Measurements from ENCODE around the gene CFAP73.
"Not testable (repeated sequence)": the region's sequence is repeated elsewhere in the genome, so short reads cannot be mapped to it uniquely, and the experiment has no call there.

CFAP73 gene

DNA sequence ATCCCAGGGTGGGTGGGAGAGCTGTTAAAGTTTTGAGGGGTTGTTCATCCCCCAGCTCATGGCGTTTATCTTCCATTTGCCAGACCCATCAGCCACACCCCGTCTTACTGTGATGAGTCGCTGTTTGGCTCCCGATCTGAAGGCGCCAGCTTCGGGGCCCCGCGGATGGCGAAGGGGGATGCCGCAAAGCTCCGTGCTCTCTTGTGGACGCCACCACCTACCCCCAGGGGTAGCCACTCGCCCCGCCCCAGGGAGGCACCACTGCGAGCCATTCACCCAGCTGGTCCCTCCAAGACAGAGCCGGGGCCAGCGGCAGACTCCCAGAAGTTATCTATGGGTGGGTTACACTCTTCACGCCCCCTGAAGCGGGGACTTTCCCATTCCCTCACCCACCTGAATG lies 41.7 kb downstream of the CFAP73 start:
- DNase-seq (ENCODE audit: low read depth): no peak

DNA sequence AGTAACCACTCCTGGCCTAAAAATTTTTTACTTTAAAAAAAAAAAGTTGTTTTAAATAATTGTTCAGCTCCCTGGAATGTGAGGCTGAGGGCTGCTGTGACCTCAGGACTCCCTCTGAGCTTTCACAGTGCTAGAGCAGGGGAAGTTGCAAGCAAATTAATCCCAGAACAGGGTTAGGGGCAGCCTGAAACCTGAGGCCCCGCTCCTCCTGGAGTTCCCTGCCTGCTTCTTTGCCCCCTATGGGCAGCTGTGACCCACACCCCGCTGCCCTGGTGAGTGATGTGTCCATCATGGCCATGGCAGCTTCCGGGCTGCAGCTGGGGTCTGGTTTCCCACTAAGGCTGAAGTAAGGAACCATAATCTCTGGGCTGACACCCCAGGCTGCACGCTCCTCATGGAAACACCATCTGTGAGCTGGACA lies 45.5 kb downstream of the CFAP73 start:
- no peak for DNase-seq (ENCODE audit: low read depth)

DNA sequence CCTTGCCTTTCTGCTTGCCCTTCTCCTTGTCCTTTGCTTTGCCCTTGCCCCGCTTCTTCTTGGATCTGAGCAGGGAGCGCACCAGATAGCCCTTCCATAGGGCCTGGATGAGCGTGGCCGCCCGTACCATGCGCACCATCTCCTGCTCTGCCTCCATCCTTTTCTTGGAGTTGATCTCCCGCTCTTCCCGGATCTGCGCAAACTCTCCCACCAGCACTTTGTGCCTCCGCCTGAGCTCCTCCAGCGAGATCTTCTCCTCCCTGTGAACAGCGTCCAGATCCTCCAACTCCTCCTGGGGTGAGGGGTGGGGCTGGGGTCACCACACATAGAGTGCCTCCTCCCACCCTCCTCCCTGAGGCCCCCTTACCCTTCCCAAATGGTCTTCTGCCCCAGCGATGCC lies 46.1 kb downstream of the CFAP73 start:
- no peak for DNase-seq (ENCODE audit: low read depth)

DNA sequence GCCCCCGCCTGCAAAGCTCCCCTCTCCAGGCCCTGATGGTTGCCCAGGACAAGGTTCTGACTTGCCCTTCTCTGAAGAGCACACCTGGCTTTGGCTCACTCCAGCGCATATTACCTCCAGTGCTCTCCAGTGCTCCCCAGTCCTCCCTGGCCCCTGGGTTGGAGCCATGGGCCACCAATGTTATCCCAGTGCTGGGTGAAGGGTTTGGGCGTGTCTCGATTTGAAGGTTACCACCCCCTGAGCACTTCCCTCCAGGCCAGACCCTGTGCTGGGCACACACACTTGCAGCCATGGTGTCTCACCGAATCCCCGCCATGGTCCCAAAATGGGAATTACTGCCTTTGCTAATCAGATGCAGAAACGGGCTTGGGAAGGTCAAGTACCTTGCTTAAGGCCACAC lies 47.1 kb downstream of the CFAP73 start:
- DNase-seq (ENCODE audit: low read depth): no peak

DNA sequence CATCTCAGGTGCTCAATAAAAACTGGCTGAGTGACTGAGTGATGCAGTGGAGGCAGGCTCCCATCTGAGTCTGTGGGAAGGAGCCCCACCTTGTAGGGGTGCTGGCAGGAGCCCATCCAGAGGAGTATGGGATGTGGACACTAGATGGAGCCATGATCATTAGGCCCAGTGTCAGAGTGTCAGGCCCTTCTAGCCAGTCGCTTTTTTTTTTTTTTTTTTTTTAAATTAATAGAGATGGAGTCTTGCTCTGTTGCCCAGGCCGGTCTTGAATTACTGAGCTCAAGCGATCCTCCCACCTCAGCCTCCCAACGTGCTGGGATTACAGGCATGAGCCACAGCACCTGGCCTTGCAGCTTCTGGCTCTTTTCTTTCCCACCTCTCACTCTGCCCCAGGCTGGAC lies 47.5 kb downstream of the CFAP73 start:
- peak; percentile 66 for DNase-seq (ENCODE audit: low read depth)

DNA sequence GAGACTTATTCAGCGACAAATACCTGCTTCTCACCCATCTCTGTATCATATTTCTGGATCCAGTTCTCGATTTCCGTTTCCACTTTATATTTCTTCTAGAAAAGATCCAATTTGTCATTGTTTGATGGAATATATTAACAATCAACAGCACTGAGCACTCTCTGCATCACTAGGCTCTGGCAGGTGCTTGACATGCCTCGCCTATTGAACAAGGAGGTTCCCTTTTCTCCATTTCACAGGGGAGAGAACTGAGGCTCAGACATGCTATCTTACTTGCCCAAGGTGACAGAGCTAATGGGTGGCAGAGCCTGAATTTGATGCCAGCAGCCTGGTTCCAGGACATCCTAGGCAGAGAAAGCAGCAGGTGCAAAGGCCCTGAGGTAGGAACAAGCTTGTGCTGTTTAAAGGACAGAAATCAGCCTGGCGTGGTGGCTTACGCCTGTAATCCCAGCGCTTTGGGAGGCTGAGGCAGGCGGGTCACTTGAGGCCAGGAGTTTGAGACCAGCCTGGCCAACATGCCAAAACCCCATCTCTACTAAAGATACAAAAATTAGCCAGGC lies 48.1 kb downstream of the CFAP73 start:
- DNase-seq (ENCODE audit: low read depth): no peak

DNA sequence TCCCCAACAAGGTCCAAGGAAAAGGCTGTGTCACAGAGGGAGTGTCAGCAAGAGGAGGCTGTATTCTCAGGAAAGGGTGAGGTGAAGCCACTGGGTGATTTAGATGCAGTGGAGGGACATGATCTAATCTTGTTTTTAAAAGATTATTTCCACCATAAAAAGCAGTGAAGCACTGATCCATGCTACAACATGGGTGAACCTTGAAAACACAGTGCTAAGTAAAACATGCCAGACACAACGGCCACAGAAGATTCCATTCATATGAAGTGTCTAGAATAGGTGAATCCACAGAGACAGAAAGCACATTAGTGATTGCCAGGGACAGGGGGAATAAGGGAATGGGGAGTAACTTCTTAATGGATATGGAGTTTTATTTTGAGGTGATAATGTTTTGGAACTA lies 48.8 kb downstream of the CFAP73 start:
- DNase-seq (ENCODE audit: low read depth): no peak

DNA sequence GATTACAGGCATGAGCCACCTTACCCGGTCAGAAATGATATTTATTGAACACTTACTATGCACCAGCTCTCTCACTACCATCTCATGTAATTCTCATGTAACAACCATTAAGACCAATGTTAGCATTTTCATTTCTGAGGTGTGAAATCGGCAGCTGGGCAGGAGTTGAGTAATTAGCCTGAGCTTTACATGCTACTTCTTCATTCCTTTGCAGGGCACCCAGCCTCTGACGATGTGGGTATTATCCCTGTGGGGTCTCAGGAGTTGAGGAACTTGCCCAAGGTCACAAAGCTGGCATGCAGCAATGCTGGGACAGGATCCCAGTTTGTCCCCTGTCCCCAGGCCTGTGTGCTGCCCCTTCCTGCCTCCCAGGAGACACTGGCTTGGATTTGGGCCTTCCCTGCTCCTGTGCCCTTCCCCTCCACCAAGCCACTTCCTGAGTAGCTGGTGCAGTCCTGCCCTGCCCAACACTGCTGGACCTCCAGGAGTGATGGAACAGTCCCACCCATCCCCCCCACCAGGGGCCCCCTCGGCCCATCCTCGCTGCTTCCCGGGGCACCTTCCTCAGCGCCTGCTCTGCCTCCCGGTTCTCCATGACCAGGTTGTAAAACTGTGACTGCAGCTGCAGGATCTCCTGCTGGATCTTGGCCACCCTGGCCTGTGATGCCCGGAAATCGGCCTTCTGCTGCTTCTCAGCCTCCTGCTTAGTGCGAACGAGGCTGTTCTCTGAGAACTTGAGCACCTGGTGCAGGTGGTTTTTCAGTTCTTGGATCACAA lies 50.7 kb downstream of the CFAP73 start:
- no peak for DNase-seq (ENCODE audit: low read depth)

DNA sequence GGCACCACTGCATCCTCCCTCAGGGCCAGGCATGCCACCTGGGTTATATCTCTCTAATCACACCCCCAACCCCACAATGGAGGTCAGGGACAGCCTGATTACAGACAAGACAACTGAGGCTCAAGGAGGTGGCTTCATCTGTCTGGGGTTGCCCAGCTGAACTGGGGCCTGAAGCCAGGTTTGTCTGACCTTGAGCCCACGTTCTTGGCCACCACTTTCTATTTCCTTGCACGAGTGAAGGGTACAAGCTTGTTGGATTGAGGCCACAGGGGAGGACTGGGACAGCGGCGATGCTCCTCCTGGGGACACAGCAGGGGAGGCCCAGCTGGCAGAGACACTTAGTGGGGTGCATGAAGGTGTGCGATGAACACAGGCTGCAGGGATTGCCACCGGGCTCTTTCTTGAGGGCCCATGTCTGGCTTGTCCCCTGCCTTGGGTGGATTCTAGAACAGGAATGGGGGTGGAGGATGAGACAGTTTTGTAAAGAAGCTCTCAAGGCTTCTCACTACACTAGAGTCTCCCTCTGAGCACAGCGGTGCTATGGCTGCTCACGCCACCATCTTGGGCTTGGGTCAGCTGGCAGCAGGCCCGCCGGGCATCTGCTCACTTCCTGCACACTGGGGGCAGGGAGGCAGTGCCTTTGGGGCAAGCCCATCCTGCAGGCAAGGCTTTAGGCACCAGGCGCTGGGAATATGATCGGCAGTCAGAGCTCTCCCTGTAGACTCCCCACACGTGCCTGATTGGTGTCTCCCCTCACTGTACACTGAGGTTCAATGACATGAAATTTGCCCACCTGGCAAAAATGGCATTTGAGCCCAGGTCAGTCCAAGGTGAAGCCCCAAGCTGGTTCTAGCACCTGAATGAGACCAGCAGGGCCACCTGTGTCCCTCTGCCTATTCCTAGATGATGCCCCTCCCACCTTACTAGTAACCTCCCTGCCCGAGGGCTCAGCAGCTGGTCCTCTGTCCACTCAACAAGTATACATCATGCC lies 52.0 kb downstream of the CFAP73 start:
- DNase-seq (ENCODE audit: low read depth): no peak

DNA sequence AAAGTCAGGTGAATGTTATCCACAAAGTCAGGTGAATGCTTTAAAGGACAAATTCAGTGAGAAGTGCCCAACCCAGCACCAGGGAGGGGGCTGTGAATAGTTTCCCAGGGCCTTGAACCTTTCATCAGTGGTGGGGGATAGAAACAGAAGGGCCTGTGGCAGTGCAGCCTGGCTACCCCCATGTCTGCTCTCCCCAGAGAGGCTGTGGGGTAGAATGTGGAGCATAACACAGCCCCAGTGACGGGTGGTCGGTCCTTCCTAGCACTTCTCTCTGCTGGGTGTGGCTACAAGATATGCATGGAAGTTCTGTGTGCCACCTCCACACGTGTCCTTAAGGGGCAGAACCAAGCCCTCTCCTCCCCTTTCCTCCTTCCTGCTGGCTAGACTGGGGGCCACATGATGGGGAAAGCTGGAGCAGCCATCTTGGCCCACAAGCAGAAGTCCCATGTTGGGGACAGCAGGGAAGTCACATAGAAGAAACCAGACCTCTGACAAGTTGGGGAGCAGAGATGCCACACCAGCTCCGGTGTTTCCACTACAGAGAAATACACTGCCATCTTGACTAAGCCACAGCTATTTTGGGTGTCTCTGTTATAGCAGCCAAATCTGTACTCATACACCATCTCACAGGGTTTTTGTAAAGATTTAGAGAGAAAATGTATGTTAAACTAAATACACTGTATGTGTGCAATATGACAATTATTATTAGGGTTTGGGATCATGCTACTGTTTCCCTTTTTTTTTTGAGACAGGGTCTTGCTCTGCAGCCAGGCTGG lies 53.0 kb downstream of the CFAP73 start:
- DNase-seq (ENCODE audit: low read depth): no peak

DNA sequence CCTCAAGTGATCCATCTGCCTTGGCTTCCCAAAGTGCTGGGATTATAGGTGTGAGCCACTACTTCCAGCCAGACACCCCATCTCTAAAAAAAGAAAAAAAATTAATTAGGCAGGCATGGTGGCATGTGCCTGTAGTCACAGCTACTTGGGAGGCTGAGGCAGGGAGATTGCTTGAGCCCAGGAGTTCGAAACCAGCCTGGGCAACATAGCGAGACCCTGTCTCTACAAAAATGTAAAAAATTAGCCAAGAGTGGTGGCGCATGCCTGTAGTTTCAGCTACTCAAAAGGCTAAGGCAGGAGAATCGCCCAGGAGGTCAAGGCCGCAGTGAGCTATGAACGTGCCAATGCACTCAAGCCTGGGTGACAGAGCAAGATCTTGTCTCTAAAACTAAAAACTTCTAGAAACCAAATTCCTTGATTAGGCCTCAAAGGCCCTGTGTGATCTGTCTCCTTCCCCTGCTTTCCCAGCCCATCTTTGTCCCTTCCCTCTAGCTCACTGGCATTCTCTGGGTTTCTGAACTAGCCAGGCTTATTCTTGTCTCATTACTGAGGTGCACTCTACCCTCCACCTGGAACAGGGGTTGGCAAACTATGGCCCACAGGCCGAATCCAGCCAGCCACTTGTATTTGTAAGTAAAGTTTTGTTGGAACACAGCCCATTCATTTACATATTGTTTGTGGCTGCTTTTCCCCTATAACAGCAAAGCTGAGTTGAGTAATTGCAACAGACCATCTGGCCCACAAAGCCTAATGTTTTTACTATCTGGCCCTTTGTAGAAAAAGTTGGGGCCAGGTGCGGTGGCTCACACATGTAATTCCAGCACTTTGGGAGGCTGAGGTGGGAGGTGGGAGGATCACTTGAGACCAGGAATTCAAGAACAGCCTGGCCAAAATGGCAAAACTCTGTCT lies 54.6 kb downstream of the CFAP73 start:
- no peak for DNase-seq (ENCODE audit: low read depth)

DNA sequence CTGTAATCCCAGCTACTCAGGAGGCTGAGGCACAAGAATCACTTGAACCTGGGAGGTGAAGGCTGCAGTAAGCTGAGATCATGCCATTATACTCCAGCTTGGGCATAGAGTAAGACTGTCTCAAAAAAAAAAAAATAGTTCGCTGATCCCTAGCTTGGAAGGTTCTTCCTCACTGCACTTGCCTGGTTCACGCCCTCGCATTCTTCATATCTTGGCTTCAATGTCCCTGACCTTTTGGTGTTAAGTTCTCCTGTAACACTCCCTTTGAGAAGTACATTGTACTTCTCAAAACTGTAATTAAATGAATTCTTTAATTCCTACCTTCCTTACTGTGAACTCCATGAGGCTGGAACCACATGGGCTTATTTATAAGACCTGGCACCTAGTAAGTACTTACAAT lies 55.3 kb downstream of the CFAP73 start:
- DNase-seq (ENCODE audit: low read depth): no peak

DNA sequence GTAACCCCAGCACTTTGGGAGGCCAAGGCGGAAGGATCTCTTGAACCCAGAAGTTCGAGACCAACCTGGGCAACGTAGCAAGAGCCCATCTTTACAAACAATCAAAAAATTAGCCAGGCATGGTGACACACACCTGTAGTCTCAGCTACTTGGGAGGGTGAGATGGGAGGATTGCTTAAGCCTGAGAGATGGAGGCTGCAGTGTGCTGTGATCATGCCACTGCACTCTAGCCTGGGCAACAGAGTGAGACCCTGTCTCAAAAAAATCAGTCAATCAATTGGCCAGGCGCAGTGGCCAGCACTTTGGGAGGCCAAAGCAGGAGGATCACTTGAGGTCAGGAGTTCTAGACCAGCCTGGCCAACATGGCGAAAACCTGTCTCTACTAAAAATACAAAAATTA lies 57.3 kb downstream of the CFAP73 start:
- not testable (repeated sequence) for DNase-seq (ENCODE audit: low read depth)

DNA sequence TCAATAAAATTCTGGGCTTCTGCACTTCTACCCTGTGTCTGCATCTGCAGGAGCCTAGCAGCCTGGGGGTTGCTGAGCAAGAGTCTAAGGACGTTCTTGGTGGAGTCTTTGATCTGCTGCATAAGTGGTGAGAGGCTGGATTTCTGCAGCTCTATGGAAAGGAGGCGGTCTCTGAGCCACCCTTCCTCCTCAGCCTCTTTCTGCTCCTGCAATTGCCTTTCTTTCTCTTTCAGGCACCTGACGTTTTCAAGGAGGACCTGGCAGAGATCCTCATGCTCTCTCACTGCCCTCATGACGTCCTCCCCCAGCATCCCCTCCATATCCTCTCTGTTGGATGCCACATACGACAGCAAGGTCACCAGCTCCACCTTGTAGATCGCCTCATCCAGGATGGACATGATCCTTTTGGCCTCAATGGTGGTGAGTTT lies 58.1 kb downstream of the CFAP73 start:
- DNase-seq (ENCODE audit: low read depth): no peak

DNA sequence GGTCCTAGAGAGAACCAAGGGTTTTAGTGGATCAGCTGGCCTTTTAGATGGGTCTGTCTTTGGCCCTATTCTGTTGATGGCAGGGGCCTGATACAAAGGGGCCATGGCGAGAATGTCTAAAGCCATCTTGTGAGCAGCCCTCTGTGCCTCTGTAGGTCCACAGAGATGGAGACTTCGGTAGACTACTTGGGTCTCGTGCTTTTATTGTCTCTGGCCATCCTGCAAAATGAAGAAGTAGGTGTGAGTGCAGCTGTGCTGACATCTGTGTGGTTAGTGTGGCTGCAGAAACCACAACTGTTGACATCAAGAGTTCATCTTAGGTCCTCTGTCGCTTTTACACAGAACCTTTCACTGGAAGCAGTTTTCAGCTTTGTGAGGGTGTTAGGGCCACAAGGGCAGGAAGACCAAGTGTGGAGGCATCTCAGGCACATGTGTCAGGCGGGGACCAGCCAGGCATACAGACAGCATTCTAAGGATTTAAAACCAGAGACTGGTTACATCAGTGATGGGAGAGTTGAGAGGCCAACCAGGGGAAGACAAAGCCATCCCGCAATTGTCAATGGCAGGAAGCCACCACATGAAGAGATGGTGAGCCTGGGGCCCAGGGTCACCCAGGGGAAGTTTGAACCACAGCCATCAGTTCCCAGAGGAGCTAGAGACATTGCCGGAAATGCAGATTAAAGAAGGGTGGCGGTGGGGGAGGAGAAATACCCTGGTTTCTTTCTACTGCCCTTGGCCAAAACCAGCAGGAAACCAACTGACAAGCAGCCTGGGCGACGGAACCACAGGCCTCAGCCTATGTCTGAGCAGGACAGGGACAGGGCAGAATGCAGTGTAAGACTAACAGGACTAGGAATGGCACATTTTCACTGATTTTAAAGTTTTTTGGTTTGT lies 58.8 kb downstream of the CFAP73 start:
- no peak for DNase-seq (ENCODE audit: low read depth)
